ENCODE results near the gene SYCP1. TPM values are rescaled to one million over a fixed set of nuclear protein-coding genes. Genes with fewer than 3 reads are reported as not detected.
"Not testable (repeated sequence)": the region's sequence is repeated elsewhere in the genome, so short reads cannot be mapped to it uniquely, and the experiment has no call there.

The SYCP1 gene
- total and polyA plus RNA-seq, 2 of the 8 experiments (the other 6 are each of a cell fraction or from before 2014, with no cell fraction given), result 0.11 to 0.26 TPM

DNA sequence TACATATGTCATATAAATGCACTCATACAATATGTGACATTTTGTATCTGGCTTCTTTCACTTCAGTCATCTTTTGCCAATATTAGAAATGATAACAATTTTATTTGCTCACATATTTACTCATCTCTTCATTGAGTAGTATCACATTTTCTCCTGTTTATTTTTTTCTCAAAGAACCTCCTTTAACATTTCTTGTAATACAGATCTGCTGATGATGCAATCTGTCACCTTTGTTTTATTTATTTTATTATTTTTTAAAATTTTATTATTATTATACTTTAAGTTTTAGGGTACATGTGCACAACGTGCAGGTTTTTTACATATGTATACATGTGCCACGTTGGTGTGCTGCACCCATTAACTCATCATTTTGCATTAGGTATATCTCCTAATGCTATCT is 159.1 kb downstream of the SYCP1 start:
- POLR2A ChIA-PET (ENCODE audit: partially characterized antibody), result no interaction called here

GRCh38 chr1:115019549-115019948 is 164.9 kb downstream of the SYCP1 start:
- H3K79me2 ChIP-seq (ENCODE audit: control insufficient read depth in 1 of 2, insufficient read depth in 2 of 2, low read length in 2 of 2); H3K4ac ChIP-seq (replicated peaks; ENCODE audit: insufficient read length, low read depth, low read length); CTCF ChIA-PET (ENCODE audit: partially characterized antibody); H3K23me2 ChIP-seq (ENCODE audit: low read depth, low read length); H3K79me1 ChIP-seq (ENCODE audit: low read depth, low read length); H2AFZ ChIP-seq (ENCODE audit: low read length); H3K27ac ChIP-seq (ENCODE audit: low read depth, low read length); POLR2A ChIA-PET (ENCODE audit: partially characterized antibody); H3K14ac ChIP-seq (ENCODE audit: insufficient read length); H2BK15ac ChIP-seq (ENCODE audit: low read length); H2BK20ac ChIP-seq (ENCODE audit: low read length); H4K20me1 ChIP-seq (replicated peaks in 1 of 2; ENCODE audit: control insufficient read depth in 1 of 2, insufficient read depth in 2 of 2, low read length in 2 of 2); H3K18ac ChIP-seq (ENCODE audit: extremely low read depth, low read length); H3K23ac ChIP-seq (ENCODE audit: insufficient read length); H3K9ac ChIP-seq (replicated peaks in 1 of 4; ENCODE audit: extremely low read depth in 1 of 4, low read depth in 3 of 4, low read length in 3 of 4); H2BK5ac ChIP-seq (ENCODE audit: low read depth, low read length); H2BK12ac ChIP-seq (ENCODE audit: low read depth, low read length); H3K9me3 ChIP-seq (ENCODE audit: insufficient read depth in 2 of 2, low read depth in 1 of 2, low read length in 1 of 2); H3K27me3 ChIP-seq (replicated peaks in 1 of 4; ENCODE audit: control insufficient read depth in 3 of 4, extremely low read depth in 1 of 4, insufficient read depth in 3 of 4, low read length in 3 of 4); H4K8ac ChIP-seq (ENCODE audit: extremely low read depth, insufficient read depth, low read length); H4K5ac ChIP-seq (ENCODE audit: insufficient read length, low read depth, low read length); H3K36me3 ChIP-seq (ENCODE audit: control insufficient read depth in 2 of 4, insufficient read depth in 4 of 4, low read length in 3 of 4); H3K4me2 ChIP-seq (ENCODE audit: insufficient read depth in 1 of 2, low read depth in 2 of 2, low read length in 2 of 2); DNase-seq (ENCODE audit: low read depth in 1 of 2, low spot score in 2 of 2); H3K4me1 ChIP-seq (replicated peaks in 1 of 4; ENCODE audit: control insufficient read depth in 3 of 4, insufficient read depth in 4 of 4, low read length in 3 of 4); H3K4me3 ChIP-seq (ENCODE audit: extremely low read depth in 1 of 4, insufficient read depth in 2 of 4, low read depth in 3 of 4, low read length in 4 of 4); H2AK5ac ChIP-seq (ENCODE audit: low read depth, low read length); H4K91ac ChIP-seq (replicated peaks; ENCODE audit: insufficient read length, low read length); H3K56ac ChIP-seq (replicated peaks; ENCODE audit: insufficient read length, low read depth, low read length); FAIRE-seq; H2BK120ac ChIP-seq (replicated peaks; ENCODE audit: low read depth, low read length): not testable (repeated sequence)
- 89% methylated on average over 8 of the region's 9 CpGs; no CpG with 5 or more reads in 1 of the 2 experiments for WGBS, 2 experiments (ENCODE audit: extremely low coverage in 1 of 2, insufficient coverage in 1 of 2, insufficient read length in 1 of 2, insufficient replicate concordance in 2 of 2, low coverage in 1 of 2, low lambda C conversion rate in 2 of 2, missing lambda C conversion rate in 1 of 2)

More for the DNA sequence above, 159.1 kb downstream of the SYCP1 start:
- no peak overlapping the region for H2BK20ac ChIP-seq (ENCODE audit: low read length)
- H3K36me3 ChIP-seq (ENCODE audit: control insufficient read depth in 2 of 4, insufficient read depth in 4 of 4, low read length in 3 of 4), result no peaks in the 10 kb centered on the region
- no peak overlapping the region for H2BK12ac ChIP-seq (ENCODE audit: low read depth, low read length)
- no peak overlapping the region for H3K14ac ChIP-seq (ENCODE audit: insufficient read length)
- CTCF ChIA-PET (ENCODE audit: partially characterized antibody), result no interaction called here
- H3K79me1 ChIP-seq (ENCODE audit: low read depth, low read length), result no peaks in the 10 kb centered on the region
- no peak for DNase-seq (ENCODE audit: low read depth in 1 of 2, low spot score in 2 of 2)
- 94% methylated on average over 2 of the region's 2 CpGs; no CpG with 5 or more reads in 1 of the 2 experiments for WGBS, 2 experiments (ENCODE audit: extremely low coverage in 1 of 2, insufficient coverage in 1 of 2, insufficient read length in 1 of 2, insufficient replicate concordance in 2 of 2, low coverage in 1 of 2, low lambda C conversion rate in 2 of 2, missing lambda C conversion rate in 1 of 2)
- no peaks in the 10 kb centered on the region for H4K20me1 ChIP-seq (replicated peaks in 1 of 2; ENCODE audit: control insufficient read depth in 1 of 2, insufficient read depth in 2 of 2, low read length in 2 of 2)
- H3K9me3 ChIP-seq (ENCODE audit: insufficient read depth in 2 of 2, low read depth in 1 of 2, low read length in 1 of 2), result no peaks in the 10 kb centered on the region
- FAIRE-seq, result no peak
- H3K9ac ChIP-seq (replicated peaks in 1 of 4; ENCODE audit: extremely low read depth in 1 of 4, low read depth in 3 of 4, low read length in 3 of 4), result no peak overlapping the region
- H2BK15ac ChIP-seq (ENCODE audit: low read length), result no peak overlapping the region
- no peak overlapping the region for H3K56ac ChIP-seq (replicated peaks; ENCODE audit: insufficient read length, low read depth, low read length)
- no peak overlapping the region for H2BK120ac ChIP-seq (replicated peaks; ENCODE audit: low read depth, low read length)
- no peak overlapping the region for H4K91ac ChIP-seq (replicated peaks; ENCODE audit: insufficient read length, low read length)
- no peaks in the 10 kb centered on the region for H3K23me2 ChIP-seq (ENCODE audit: low read depth, low read length)
- no peak overlapping the region for H4K5ac ChIP-seq (ENCODE audit: insufficient read length, low read depth, low read length)
- H3K4me3 ChIP-seq (ENCODE audit: extremely low read depth in 1 of 4, insufficient read depth in 2 of 4, low read depth in 3 of 4, low read length in 4 of 4), result no peak overlapping the region
- H3K4me2 ChIP-seq (ENCODE audit: insufficient read depth in 1 of 2, low read depth in 2 of 2, low read length in 2 of 2), result no peak overlapping the region
- no peak overlapping the region for H2BK5ac ChIP-seq (ENCODE audit: low read depth, low read length)
- no peaks in the 10 kb centered on the region for H3K4me1 ChIP-seq (replicated peaks in 1 of 4; ENCODE audit: control insufficient read depth in 3 of 4, insufficient read depth in 4 of 4, low read length in 3 of 4)
- TF ChIP-seq CEBPB (IDR thresholded peaks at IDR 0.05; ENCODE audit: low read depth, low read length), result no peak
- TF ChIP-seq TBP (IDR thresholded peaks at IDR 0.05; ENCODE audit: low read depth, low read length), result no peak
- TF ChIP-seq SIN3A (conservative IDR thresholded peaks at IDR 0.05 in 1 of 2, IDR thresholded peaks at IDR 0.05 in 1 of 2; ENCODE audit: low read depth in 1 of 2, low read length in 2 of 2), result no peak
- H3K23ac ChIP-seq (ENCODE audit: insufficient read length), result no peak overlapping the region
- H3K79me2 ChIP-seq (ENCODE audit: control insufficient read depth in 1 of 2, insufficient read depth in 2 of 2, low read length in 2 of 2), result no peaks in the 10 kb centered on the region
- no peaks in the 10 kb centered on the region for H3K27me3 ChIP-seq (replicated peaks in 1 of 4; ENCODE audit: control insufficient read depth in 3 of 4, extremely low read depth in 1 of 4, insufficient read depth in 3 of 4, low read length in 3 of 4)
- no peak overlapping the region for H3K4ac ChIP-seq (replicated peaks; ENCODE audit: insufficient read length, low read depth, low read length)
- no peak overlapping the region for H3K27ac ChIP-seq (ENCODE audit: low read depth, low read length)
- H3K18ac ChIP-seq (ENCODE audit: extremely low read depth, low read length), result no peak overlapping the region
- H2AK5ac ChIP-seq (ENCODE audit: low read depth, low read length), result no peak overlapping the region
- no peak overlapping the region for H4K8ac ChIP-seq (ENCODE audit: extremely low read depth, insufficient read depth, low read length)
- no peak overlapping the region for H2AFZ ChIP-seq (ENCODE audit: low read length)
